ENCODE measurements around the gene CD68.
A peak's percentile ranks its signal among the peaks of the same experiment; 100 is the strongest.
"Not testable (repeated sequence)": the region's sequence is repeated elsewhere in the genome, so short reads cannot be mapped to it uniquely, and the experiment has no call there.

CD68 gene

GRCh38 chr17:7615265-7615747, 35.9 kb downstream of the CD68 start:
- no peak for DNase-seq

- no peak for DNase-seq
These were observed 39.2 kb downstream of the CD68 start for GRCh38 chr17:7618608-7619007.

DNA sequence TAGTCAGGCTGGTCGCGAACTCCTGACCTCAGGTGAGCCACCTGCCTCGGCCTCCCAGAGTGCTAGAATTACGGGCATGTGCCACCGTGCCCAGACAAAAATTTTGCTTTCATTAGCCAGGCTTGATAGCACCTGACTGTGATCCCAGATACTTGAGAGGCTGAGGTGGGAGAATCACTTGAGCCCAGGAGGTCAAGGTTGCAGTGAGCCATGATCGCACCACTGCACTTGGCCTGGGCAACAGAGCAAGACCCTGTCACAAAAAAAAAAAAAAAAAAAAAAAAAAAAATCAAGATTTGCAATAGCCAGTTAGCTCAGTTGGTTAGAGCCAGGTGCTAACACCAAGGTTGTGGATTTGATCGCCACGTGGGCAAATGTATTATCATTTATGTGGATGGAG, 41.4 kb downstream of the CD68 start:
- no peak for DNase-seq

GRCh38 chr17:7623661-7624060, 44.2 kb downstream of the CD68 start:
- DNase-seq: no peak

DNA sequence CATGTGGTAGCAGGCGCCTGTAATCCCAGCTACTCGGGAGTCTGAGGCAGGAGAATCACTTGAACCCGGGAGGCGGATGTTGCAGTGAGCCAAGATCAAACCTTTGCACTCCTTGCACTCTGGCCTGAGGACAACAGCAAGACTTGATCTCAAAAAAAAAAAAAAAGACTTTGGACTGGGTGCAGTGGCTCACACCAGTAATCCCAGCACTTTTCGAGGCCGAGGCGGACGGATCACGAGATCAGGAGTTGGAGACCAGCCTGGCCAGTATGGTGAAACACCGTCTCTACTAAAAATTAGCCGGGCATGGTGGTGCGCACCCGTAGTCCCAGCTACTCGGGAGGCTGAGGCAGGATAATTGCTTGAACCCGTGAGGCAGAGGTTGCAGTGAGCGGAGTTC, 46.3 kb downstream of the CD68 start:
- not testable (repeated sequence) for DNase-seq

DNA sequence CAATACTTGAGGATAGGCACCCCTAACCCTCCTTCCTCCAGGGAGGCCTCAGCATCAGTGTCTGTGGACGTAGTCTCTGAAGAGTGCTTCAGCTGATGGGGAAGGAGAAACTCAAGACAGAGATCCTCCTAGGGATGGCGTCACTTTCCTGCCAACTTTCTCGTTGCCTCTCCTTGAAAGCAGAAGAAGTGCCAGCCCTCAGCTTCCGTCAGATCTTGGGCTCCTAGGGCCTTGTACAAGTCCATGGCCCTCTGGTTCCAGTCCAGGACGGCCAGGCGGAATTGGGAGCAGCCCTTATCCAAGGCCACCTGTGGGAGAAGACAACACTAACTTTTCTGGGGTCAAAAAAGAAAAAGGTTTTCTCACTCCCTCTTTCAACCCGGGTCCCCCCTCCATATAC, 46.9 kb downstream of the CD68 start:
- DNase-seq: no peak

DNA sequence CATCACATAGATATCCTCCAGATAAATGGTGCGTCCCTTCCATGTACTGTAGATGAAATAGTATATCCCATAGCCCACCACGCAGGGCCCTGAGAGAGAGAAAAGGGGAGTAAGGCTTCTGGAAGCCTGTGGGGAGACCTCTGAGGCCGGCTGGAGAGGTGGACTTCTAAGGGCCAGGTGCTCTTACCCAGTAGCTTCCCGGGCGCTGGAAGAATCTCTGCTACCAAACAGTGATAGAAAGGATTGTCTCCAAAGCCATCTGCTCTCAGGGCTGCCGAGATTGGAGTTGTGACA, 47.5 kb downstream of the CD68 start:
- no peak for DNase-seq

- peak; percentile 91 for DNase-seq
These were observed 48.0 kb downstream of the CD68 start, which contains the start of gene SAT2 for GRCh38 chr17:7627250-7628121. SAT2 (minus strand) TSS chr17:7627821; CDS start chr17:7627635, 186 bp downstream.

DNA sequence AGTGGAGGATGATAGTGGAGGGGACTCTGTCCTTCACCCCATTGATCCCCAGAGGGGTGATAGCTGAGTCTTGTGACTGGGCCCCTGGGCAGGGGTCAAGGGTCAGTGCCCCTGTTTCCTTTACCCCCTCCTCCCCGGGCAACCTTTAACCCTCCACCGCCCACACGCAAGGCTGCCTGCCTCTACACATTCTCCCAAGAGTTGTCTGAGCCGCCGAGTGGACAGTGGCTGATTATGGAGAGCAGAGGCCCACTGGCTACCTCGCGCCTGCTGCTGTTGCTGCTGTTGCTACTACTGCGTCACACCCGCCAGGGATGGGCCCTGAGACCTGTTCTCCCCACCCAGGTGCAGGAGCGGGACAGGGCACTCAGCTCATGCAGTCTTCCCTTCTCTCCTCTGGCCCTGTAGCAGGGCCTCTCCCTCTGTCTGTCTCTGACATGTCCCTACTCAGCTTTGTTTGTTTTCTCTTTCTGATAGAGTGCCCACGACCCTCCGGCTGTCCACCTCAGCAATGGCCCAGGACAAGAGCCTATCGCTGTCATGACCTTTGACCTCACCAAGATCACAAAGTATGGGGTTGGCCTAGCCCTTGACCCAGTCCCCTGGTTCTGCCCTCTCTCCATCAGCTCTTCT, 50.6 kb downstream of the CD68 start, which contains the start of gene SHBG:
Gene SHBG, plus strand, starts transcription at position 197 of the 633 bp plus-strand sequence. Its CDS starts 38 bp downstream, at position 235.
- DNase-seq: no peak

Measured in CD4-positive, alpha-beta T cell treated with Interleukin-10 for 1 hour (primary cell).